ENCODE data around the gene PIGX. TPM values are rescaled to one million over a fixed set of nuclear protein-coding genes. Genes with fewer than 3 reads are reported as not detected.

PIGX gene
- total and polyA plus RNA-seq, 2 of the 4 experiments (the other 2 are of a cell fraction), result 9.4 to 14.5 TPM

DNA sequence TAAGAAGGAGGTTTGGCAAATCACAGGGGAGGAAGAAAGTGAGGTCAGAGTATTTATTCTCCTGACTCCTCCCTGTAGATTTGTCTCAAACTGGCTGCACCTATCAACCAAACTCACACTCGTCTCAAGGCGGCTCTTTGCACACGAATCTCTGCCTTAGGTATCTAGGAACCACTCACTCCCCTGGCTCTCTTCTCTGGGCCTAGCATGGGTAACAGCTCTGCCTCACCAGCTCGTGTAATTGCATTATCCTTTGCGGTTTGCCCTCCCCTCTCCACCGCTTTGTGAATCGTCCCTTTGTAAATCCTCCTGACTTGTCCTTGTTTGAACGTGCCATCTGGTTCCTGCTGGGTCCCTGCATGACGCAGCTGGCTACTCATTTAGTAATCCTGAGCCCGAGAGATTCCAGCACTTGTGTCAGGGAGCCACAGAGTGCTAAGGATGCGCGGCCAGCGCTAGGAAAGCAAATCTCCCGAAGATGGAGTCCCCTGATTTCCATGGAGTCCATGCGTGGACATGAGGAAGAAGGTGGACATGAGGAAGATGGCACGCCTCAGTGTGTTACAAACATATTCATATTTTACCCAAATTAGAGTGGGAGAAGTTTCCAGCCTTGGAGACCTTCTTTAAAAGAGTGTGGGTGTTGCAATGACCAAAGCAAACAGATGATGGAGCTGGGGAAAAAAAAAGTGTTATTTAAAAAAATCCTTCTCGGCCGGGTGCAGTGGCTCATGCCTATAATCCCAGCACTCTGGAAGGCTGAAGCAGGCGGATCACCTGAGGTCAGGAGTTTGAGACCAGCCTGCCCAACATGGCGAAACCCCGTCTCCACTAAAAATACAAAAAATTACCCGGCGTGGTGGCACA, 45.9 kb upstream of the PIGX start (continued):
- no peak for TF ChIP-seq USF2 (IDR thresholded peaks at IDR 0.05; ENCODE audit: low read depth, low read length)

DNA sequence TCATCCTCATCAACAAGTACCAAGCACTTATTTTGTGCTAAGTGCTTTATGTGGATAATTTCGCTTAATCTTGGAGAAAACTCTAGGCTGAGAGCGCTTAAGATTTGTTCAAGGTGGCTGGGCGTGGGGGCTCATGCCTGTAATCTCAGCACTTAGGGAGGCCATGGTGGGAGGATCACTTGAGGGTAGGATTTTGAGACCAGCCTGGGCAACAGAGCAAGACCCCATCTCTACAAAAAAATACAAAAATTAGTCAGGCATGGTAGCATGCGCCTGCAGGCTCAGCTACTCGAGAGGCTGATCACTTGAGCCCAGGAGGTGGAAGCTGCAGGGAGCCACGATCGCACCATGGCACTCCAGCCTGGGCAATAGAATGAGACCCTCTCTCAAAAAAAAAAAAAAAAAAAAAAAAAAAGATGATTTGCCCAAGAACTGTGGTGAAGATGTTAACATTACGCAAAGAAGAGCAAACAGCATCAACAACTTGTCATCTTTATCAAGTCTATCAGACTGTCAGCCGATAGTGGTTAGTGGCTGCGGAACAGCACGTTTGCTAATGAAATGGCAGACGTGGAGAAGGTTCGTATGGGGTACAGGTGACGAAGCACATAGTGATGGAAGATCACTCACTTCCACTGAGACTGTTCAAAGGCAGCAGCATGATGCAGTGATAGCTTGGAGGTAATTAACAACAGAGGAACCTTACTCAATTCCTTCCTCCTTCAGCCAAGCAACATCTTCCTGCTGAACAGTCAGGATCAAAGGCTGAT, 44.9 kb upstream of the PIGX start:
- Histone ChIP-seq H3K9me3 (ENCODE audit: control insufficient read depth, insufficient read depth, low read length) (no peaks in the 10 kb centered on the region), H3K36me3 (ENCODE audit: control insufficient read depth, insufficient read depth, low read length) (no peaks in the 10 kb centered on the region), H3K79me1 (ENCODE audit: low read depth in 1 of 2, low read length in 2 of 2) (no peaks in the 10 kb centered on the region), H4K20me1 (ENCODE audit: insufficient read depth, low read length) (no peaks in the 10 kb centered on the region), H3K4me2 (ENCODE audit: low read depth, low read length) (no peak overlapping the region), H3K23ac (ENCODE audit: low read depth, low read length) (no peak overlapping the region), H4K8ac (ENCODE audit: low read depth in 2 of 2, low read length in 2 of 2) (no peak overlapping the region), H3K14ac (replicated peaks; ENCODE audit: low read depth, low read length) (no peak overlapping the region), H3K27ac (ENCODE audit: insufficient read depth, low read length) (no peak overlapping the region), H3K27me3 (ENCODE audit: control insufficient read depth, insufficient read depth, low read length) (peaks cover 11% of the 10 kb centered on the region), H3K9ac (ENCODE audit: low read depth, low read length) (no peak overlapping the region), H3K56ac (ENCODE audit: extremely low read depth, insufficient read depth, low read length) (no peak overlapping the region), H3K4ac (ENCODE audit: low read depth, low read length) (no peak overlapping the region), H2BK5ac (ENCODE audit: low read depth, low read length, poor library complexity, severe bottlenecking) (no peak overlapping the region), H3K9me1 (ENCODE audit: insufficient read depth, low read length) (0 out of 2 replicates have a peak, but pooled peaks cover 2% of the 10 kb centered on the region), H3K18ac (ENCODE audit: low read depth, low read length) (no peak overlapping the region), H4K5ac (ENCODE audit: low read depth, low read length) (no peak overlapping the region), H4K91ac (ENCODE audit: insufficient read depth, low read depth, low read length) (no peak overlapping the region), H2AK9ac (replicated peaks; ENCODE audit: low read depth, low read length, poor library complexity) (no peak overlapping the region), H2BK15ac (ENCODE audit: low read depth, low read length) (no peak overlapping the region), H2AK5ac (ENCODE audit: low read depth, low read length) (no peak overlapping the region), H3K4me3 (ENCODE audit: insufficient read depth, low read depth, low read length) (no peak overlapping the region), H2BK120ac (ENCODE audit: low read depth, low read length) (no peak overlapping the region), H2BK20ac (ENCODE audit: low read depth, low read length) (no peak overlapping the region), H2AFZ (replicated peaks; ENCODE audit: low read length, poor library complexity) (no peak overlapping the region), H3K4me1 (ENCODE audit: control insufficient read depth, insufficient read depth, low read length) (peaks cover 10% of the 10 kb centered on the region; the same call in 1 of the 2 replicates)
- no CpG with 5 or more reads among the region's 14 CpGs for WGBS, 2 experiments (ENCODE audit: extremely low coverage in 2 of 2, insufficient read length in 1 of 2)
- ATAC-seq (ENCODE audit: low read depth), result no peak
- intact Hi-C loops (cut with micrococcal nuclease) (no loop called here), dilution Hi-C loops (cut with HindIII; ENCODE audit: low sequenced_read_pairs, unreplicated experiment) (no loop called here), in situ Hi-C loops (cut with MboI; ENCODE audit: low sequenced_read_pairs) (no loop called here)
- DNase-seq, result no peak
- POLR2A ChIA-PET (ENCODE audit: unreplicated experiment), result interaction anchor here (0.8 kb wide), 1 partner anchor 10 kb away, joined by 3 read pairs; no protein-coding TSS in a partner anchor
- CTCF ChIA-PET, result interaction anchor here (0.6 kb wide), 1 partner anchor 178 kb away, joined by 3 read pairs; no protein-coding TSS in a partner anchor
- no TSS peak for BruUV-seq (replicated peaks)
- no peak for TF ChIP-seq RFX5 (IDR thresholded peaks at IDR 0.05; ENCODE audit: low read depth, low read length)
- TF ChIP-seq MAFK (IDR thresholded peaks at IDR 0.05; ENCODE audit: low read depth, low read length), result no peak
- TF ChIP-seq CTCF (conservative IDR thresholded peaks at IDR 0.05; ENCODE audit: low read depth, low read length), result no peak
- TF ChIP-seq MAZ (IDR thresholded peaks at IDR 0.05; ENCODE audit: borderline replicate concordance, low read depth, low read length), result no peak
- no peak for TF ChIP-seq MXI1 (IDR thresholded peaks at IDR 0.05; ENCODE audit: borderline replicate concordance, low read depth, low read length)
- TF ChIP-seq, protein P1, sequence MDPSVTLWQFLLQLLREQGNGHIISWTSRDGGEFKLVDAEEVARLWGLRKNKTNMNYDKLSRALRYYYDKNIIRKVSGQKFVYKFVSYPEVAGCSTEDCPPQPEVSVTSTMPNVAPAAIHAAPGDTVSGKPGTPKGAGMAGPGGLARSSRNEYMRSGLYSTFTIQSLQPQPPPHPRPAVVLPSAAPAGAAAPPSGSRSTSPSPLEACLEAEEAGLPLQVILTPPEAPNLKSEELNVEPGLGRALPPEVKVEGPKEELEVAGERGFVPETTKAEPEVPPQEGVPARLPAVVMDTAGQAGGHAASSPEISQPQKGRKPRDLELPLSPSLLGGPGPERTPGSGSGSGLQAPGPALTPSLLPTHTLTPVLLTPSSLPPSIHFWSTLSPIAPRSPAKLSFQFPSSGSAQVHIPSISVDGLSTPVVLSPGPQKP (IDR thresholded peaks at IDR 0.05; ENCODE audit: borderline replicate concordance, low read depth, low read length), result no peak
- no peak for TF ChIP-seq NFE2L2 (IDR thresholded peaks at IDR 0.05; ENCODE audit: low read depth, low read length)
